Esophagus muscularis mucosa (tissue), 4 donors: ENCODE data around the gene KCNJ15. TPM values are rescaled to one million over a fixed set of nuclear protein-coding genes. Genes with fewer than 3 reads are reported as not detected.

ENCODE experiments used
- DNase-seq: peaks from one replicate; pipeline ENCODE4 v3.0.0-alpha.2; 2017; ENCODE audit errors: extremely low spot score
- H3K27ac ChIP-seq, 4 donors: fragments of 200-600 bp; sonication (generic); replicated peaks in 1 of 4; 1 replicate in 3 of 4; 2 replicates in 1 of 4; pipeline ENCODE4 v1.5.1; 2016 to 2019; ENCODE audit warnings: mild to moderate bottlenecking in 1 of 4
- H3K27me3 ChIP-seq, 4 donors: fragments of 200-600 bp; sonication (generic); one replicate each; pipeline versions ENCODE4 v1.5.1 to v1.6.0; 2016 to 2019
- H3K36me3 ChIP-seq, 4 donors: fragments of 200-600 bp; sonication (generic); one replicate each; pipeline ENCODE4 v1.5.1; 2016 to 2019
- H3K4me1 ChIP-seq, 4 donors: fragments of 200-600 bp; sonication (generic); one replicate each; pipeline ENCODE4 v1.5.1; 2016 to 2019
- H3K4me3 ChIP-seq, 4 donors: fragments of 200-600 bp; sonication (generic); 1 replicate in 2 of 4; 2 replicates in 2 of 4; pipeline ENCODE4 v1.5.1; 2016 to 2019; ENCODE audit warnings: mild to moderate bottlenecking in 4 of 4, moderate library complexity in 1 of 4
- H3K9me3 ChIP-seq, 4 donors: fragments of 200-600 bp; sonication (generic); 1 replicate in 3 of 4; 2 replicates in 1 of 4; pipeline ENCODE4 v1.5.1; 2016 to 2019
- EP300 ChIP-seq: sonication (generic); formaldehyde crosslinking; IDR thresholded peaks from one replicate; pipeline ENCODE4 v1.6.1; 2017; ENCODE audit warnings: antibody characterized with exemption
- POLR2A ChIP-seq: fragments of 450-650 bp; IDR thresholded peaks from one replicate; pipeline ENCODE4 v1.6.1; 2017; ENCODE audit warnings: antibody characterized with exemption, moderate library complexity, mild to moderate bottlenecking, low read depth
- POLR2AphosphoS5 ChIP-seq, 2 donors: sonication (generic); formaldehyde crosslinking; IDR thresholded peaks; one replicate each; pipeline ENCODE4 v1.6.1; 2017; ENCODE audit warnings: antibody characterized with exemption in 2 of 2
- WGBS: methylation state at CpG from one replicate; pipeline ENCODE4 v1.1.5; 2018; 5-methylcytosine and 5-hydroxymethylcytosine counted together
- intact Hi-C: fragments of 100-400 bp; cut with DNase I; formaldehyde crosslinking; loops from one replicate; pipeline ENCODE4 v1.15.1; 2023
- total RNA-seq, 4 donors: library from RNA; depleted of rRNA; stranded (reverse); fragments of >200 nt; gene quantifications; one replicate each; pipeline versions ENCODE4 v1.1.0 to v1.2.1, GENCODE V29; 2016
- TF ChIP-seq, protein P1 (sequence below), 3 experiments: fragments of 200-600 bp in 2 of 3; fragments of 450-650 bp in 1 of 3; sonication (generic) in 2 of 3; IDR thresholded peaks; one replicate each; pipeline ENCODE4 v1.5.1; 2017 to 2019; ENCODE audit warnings: antibody characterized with exemption in 3 of 3, mild to moderate bottlenecking in 2 of 3, moderate library complexity in 1 of 3

Gene KCNJ15
- total RNA-seq, 4 donors from 2014 or later: 1.2 to 1.6 TPM; not detected in 2

DNA sequence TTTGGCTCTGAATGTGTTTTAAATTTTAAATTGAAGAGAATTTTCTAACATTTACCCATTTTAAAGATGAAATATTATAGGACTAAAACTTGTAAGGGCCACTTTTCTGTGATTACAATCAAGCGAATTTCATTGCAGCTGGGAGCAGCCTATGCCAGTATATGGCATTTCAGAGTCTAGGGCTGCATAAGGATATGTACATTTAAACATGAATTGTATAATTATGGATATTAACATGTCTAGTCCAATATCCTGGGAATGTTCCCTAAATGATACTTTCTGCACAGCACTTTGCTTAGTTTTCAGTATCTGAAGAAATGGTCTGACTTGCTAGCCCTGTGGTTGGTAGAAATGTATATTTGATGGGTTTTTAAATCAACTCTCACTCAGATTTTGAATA is 8.4 kb downstream of the KCNJ15 start:
- TF ChIP-seq, protein P1, sequence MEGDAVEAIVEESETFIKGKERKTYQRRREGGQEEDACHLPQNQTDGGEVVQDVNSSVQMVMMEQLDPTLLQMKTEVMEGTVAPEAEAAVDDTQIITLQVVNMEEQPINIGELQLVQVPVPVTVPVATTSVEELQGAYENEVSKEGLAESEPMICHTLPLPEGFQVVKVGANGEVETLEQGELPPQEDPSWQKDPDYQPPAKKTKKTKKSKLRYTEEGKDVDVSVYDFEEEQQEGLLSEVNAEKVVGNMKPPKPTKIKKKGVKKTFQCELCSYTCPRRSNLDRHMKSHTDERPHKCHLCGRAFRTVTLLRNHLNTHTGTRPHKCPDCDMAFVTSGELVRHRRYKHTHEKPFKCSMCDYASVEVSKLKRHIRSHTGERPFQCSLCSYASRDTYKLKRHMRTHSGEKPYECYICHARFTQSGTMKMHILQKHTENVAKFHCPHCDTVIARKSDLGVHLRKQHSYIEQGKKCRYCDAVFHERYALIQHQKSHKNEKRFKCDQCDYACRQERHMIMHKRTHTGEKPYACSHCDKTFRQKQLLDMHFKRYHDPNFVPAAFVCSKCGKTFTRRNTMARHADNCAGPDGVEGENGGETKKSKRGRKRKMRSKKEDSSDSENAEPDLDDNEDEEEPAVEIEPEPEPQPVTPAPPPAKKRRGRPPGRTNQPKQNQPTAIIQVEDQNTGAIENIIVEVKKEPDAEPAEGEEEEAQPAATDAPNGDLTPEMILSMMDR (IDR thresholded peaks at IDR 0.05): no peak
- TF ChIP-seq POLR2AphosphoS5 (IDR thresholded peaks at IDR 0.05) (no peak), POLR2A (no peak), EP300 (no peak)
- Histone ChIP-seq H3K27ac (no peak overlapping the region), H3K4me3 (no peak overlapping the region), H3K27me3 (no peaks in the 10 kb centered on the region), H3K4me1 (no peaks in the 10 kb centered on the region), H3K9me3 (no peaks in the 10 kb centered on the region), H3K36me3 (no peaks in the 10 kb centered on the region)
- 88% methylated on average over 1 of the region's 1 CpG for WGBS
- DNase-seq: no peak
- intact Hi-C loops: no loop called here

DNA sequence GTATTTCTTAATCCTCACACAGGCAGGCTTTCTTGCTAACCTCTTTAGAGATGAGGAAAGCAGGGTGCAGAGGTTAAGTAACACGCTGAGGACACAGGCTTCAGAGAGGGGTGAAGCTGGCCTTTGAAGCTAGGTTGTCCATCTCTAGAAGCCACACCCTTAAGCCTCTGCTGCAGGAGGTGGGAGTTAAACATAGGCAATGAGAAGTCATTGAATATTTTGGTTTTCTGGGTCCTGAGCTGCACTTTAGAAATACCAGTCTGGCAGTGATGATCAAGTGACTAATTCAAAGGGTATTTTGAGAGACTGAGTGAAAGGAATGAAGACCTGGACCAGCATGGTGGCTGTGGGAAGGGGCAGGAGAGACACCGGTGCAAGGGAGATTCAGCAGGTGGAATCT is 9.9 kb downstream of the KCNJ15 start:
- Histone ChIP-seq H3K27me3 (no peaks in the 10 kb centered on the region), H3K36me3 (no peaks in the 10 kb centered on the region), H3K9me3 (no peaks in the 10 kb centered on the region), H3K4me3 (no peak overlapping the region), H3K27ac (no peak overlapping the region), H3K4me1 (no peaks in the 10 kb centered on the region)
- no peak for DNase-seq
- no peak for TF ChIP-seq POLR2AphosphoS5 (IDR thresholded peaks at IDR 0.05)
- TF ChIP-seq EP300: no peak
- TF ChIP-seq POLR2A: no peak
- TF ChIP-seq, protein P1 (IDR thresholded peaks at IDR 0.05): no peak
- intact Hi-C loops: no loop called here
- WGBS: 92% methylated on average over 2 of the region's 2 CpGs

DNA sequence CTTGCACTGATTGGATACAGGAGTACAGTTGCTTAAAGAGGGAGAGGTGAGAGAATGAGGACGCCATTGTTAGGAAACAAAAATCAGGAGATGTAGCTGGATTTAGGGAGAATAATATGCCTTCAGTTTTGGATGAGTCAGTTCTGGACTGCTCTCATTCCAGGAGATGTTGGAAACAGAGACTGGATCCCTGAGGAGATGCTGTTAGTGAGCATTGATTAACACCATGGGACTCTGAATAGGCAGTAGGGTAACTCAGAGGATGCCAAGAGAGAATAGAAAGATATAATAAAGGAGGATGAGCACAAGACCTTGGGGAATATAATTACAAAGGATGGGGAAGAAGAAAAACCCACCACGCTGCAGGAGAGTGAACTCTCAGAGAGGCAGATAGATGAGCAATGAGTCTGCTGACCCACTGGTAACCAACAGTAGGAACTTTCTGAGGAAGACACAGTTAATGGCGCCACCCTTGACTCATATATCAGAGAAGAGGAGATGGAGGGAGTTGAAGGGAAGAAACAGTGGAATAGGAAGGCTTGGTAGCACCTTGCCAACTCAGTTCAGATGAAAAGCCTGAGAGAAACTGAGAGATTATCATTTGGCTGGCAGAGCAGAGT is 10.5 kb downstream of the KCNJ15 start:
- DNase-seq: no peak
- Histone ChIP-seq H3K27me3 (no peaks in the 10 kb centered on the region), H3K4me3 (no peak overlapping the region), H3K36me3 (no peaks in the 10 kb centered on the region), H3K27ac (no peak overlapping the region), H3K4me1 (no peaks in the 10 kb centered on the region), H3K9me3 (no peaks in the 10 kb centered on the region)
- WGBS: 85% methylated on average over 3 of the region's 3 CpGs
- TF ChIP-seq EP300 (no peak), POLR2A (no peak), POLR2AphosphoS5 (IDR thresholded peaks at IDR 0.05) (no peak)
- TF ChIP-seq, protein P1 (IDR thresholded peaks at IDR 0.05): no peak
- intact Hi-C loops: no loop called here

DNA sequence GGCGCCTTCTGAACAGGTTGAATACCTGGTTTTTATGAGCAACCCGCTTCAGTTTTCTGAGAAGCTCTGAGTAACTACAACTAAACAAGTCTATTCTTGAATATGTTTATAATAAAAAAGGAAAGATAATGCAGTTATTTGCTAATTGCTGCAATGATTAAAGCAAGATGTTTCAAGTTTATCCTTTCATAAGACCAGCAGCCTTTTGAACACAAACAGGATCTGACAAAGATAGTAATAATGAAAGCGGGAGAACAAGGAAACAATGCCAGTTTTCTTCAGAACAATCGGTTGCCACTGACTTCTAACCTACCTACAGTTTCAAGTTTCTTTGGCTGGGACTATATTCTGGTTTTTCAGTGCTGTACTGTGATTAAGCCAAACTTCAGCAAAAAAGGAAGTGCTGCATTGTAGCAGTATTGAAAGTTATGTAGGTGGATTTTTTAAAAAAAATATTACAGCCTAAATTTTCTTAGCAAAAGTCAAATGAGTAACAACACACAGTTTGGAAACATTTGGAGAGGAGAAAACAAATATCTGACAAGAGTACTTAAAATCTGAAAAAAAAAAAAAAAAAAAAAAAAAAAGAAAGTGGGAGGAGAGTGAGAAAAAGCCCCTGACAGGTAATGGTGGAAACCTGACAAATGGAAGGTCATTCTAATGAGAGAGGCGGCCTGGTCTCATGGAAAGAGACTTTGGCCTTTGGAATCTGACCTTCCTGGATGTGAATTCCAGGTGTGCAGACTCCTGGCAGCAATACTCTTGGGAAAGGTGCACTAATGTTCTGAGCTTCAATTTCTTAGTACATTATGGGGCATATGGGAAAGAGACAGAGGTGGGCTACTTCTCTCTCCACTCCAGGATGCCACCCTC is 11.4 kb downstream of the KCNJ15 start:
- H3K27me3 ChIP-seq: no peaks in the 10 kb centered on the region
- WGBS: 78% methylated on average over 5 of the region's 5 CpGs
- no peak overlapping the region for H3K27ac ChIP-seq
- H3K9me3 ChIP-seq: no peaks in the 10 kb centered on the region
- H3K36me3 ChIP-seq: no peaks in the 10 kb centered on the region
- no peak for TF ChIP-seq POLR2A
- no peak for TF ChIP-seq EP300
- no peak for TF ChIP-seq POLR2AphosphoS5 (IDR thresholded peaks at IDR 0.05)
- TF ChIP-seq, protein P1 (IDR thresholded peaks at IDR 0.05): no peak
- no peak overlapping the region for H3K4me3 ChIP-seq
- intact Hi-C loops: no loop called here
- DNase-seq: no peak
- no peaks in the 10 kb centered on the region for H3K4me1 ChIP-seq
